Erythroblast (primary cell): ENCODE results near the gene KCNH6.

Source experiments
- GATA1 ChIP-seq: IDR thresholded peaks from 2 replicates; pipeline ENCODE4 v1.6.1; 2011; ENCODE audit warnings: low read depth, mild to moderate bottlenecking, control low read depth, low read length, moderate library complexity
- POLR2A ChIP-seq: IDR thresholded peaks from 2 replicates; pipeline ENCODE4 v1.6.1; 2011; ENCODE audit warnings: mild to moderate bottlenecking, low read length

DNA sequence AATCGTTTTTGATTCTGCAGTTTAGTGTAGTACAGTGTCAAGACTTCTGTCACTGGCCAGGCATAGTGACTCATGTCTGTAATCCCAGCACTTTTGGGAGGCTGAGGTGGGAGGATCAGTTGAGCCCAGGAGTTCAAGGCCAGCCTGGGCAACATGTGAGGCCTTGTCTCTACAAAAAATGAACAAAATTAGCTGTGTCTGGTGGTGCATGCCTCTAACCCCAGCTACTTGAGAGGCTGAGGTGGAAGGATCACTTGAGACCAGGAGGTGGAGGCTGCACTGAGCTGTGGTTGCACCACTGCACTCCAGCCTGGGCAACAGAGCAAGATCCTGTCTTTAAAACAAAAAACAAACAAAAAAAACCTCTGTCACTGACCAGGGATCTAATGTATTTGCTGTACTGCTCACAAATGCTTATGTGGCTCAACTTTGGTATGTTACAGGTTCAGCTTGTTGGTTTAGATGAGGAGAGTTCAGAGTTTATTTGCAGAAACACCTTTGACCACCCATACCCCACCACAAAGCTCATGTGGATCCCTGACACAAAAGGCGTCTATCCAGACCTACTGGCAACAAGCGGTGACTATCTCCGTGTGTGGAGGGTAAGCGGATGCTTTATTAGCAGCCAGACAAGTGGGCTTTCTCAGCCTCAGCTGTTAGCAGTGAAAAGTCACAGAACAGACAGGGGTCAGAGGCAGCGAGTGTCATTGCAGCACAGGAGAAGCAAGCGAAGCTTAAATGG is 55.0 kb downstream of the KCNH6 start:
- TF ChIP-seq POLR2A: no peak
- no peak for TF ChIP-seq GATA1
